Colon (tissue), 2 donors: Measurements from ENCODE around the gene PEX5.
"Not testable (repeated sequence)": the region's sequence is repeated elsewhere in the genome, so short reads cannot be mapped to it uniquely, and the experiment has no call there.

Experiments
- FAIRE-seq: peaks from 2 replicates; lab custom pipeline; 2012; peaks lifted over from hg19 to GRCh38; lab: Jason Lieb, UNC
- donor health status: control.
- donor health status: control.

Gene PEX5

GRCh38 chr12:7160183-7160582 is 29.3 kb upstream of the PEX5 start:
- FAIRE-seq = no peak

- no peak for FAIRE-seq
Measured at GRCh38 chr12:7161327-7161726, 28.2 kb upstream of the PEX5 start.

- FAIRE-seq = no peak
Measured at GRCh38 chr12:7161811-7162210, 27.7 kb upstream of the PEX5 start.

DNA sequence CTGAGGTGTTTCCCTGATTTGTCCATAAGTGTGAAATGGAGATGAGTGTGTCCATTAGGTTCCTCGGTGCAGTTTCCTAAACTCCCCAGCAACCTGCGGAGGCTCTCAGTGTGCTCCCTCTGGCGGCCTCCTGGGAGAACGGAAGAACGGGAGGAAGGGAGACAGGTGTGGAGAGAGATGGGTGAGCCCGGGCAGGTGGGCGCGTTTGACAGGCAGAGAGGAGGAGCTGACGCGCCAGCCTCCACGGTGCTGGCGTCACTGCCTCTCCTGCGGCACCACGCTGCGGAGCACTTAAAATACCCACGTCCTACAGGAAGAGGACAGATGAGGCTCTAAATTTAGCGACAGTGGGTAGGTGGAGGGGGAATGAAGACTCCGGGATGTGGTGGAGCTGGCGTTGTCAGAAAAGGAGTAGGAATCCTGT is 26.8 kb upstream of the PEX5 start:
- FAIRE-seq = no peak

- no peak for FAIRE-seq
Measured at GRCh38 chr12:7169951-7170350, 19.5 kb upstream of the PEX5 start.

- no peak for FAIRE-seq
Measured at GRCh38 chr12:7171854-7172253, 17.6 kb upstream of the PEX5 start.

- no peak for FAIRE-seq
Measured at GRCh38 chr12:7175493-7175892, 14.0 kb upstream of the PEX5 start.

GRCh38 chr12:7176595-7176994 is 12.9 kb upstream of the PEX5 start:
- no peak for FAIRE-seq

DNA sequence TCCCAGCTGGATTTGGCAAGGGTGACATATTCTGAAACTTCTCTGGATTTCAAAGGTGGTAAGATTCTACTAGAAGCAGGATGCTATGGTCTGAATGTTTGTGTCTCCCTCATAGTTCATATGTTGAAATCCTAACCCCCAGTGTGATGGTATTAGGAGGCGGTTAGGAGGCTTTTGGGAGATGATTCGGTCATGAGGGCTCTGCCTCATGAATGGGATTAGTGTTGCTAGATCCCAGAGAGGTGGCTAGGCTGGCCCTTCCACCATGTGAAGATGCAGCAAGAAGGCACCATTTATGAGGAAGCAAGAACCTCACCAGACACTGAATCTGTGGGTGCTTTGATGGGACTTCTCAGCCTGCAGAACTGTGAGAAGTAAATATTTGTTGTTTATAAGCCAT is 11.0 kb upstream of the PEX5 start:
- FAIRE-seq = no peak

GRCh38 chr12:7180685-7181084 is 8.8 kb upstream of the PEX5 start:
- no peak for FAIRE-seq

DNA sequence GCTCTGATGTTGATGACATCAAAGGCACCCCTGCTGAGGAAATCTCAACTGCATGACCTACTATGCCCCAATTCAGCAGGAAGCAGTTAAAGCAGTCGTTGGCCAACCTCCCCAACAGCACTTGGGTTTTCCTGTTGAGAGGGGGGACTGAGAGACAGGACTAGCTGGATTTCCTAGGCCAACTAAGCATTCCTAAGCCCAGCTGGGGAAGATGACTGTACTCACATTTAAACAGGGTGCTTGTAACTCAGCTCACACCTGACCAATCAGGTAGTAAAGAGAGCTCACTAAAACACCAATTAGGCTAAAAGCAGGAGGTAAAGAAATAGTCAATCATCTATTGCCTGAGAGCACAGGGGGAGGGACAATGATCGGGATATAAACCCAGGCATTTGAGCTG is 3.4 kb upstream of the PEX5 start:
- not testable (repeated sequence) for FAIRE-seq

- FAIRE-seq = no peak
Measured at GRCh38 chr12:7188562-7189397, 706 bp upstream of the PEX5 start.

DNA sequence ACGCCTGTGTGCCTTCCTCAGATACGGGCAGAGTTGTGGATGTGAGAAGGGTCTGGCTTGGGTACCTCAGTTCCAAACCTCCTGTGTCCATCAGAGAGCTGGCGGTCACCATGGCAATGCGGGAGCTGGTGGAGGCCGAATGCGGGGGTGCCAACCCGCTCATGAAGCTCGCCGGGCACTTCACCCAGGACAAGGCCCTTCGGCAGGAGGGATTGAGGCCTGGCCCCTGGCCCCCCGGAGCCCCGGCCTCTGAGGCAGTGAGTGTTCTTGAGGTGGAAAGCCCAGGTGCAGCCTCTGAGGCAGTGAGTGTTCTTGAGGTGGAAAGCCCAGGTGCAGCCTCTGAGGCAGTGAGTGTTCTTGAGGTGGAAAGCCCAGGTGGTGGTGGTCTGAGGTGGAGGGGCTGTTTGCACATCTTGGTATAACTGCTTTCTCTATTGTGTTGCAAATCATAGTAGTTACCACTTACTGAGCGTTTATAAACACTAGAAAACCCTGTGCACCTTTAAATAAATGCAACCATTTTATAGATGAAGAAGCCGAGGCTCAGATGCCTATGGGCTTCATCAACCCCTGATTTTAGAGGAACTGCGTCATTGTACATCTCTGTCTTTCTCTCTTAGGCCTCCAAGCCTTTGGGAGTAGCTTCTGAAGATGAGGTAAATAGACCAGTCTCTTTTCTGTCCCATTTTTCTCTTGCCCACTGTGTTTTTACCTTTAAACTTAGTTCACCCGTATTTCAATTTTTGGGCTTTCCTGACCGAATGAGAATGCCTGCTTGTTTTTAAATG is 976 bp downstream of the PEX5 start:
- no peak for FAIRE-seq

- FAIRE-seq = no peak
Measured at GRCh38 chr12:7193674-7194073, 4.2 kb downstream of the PEX5 start.

DNA sequence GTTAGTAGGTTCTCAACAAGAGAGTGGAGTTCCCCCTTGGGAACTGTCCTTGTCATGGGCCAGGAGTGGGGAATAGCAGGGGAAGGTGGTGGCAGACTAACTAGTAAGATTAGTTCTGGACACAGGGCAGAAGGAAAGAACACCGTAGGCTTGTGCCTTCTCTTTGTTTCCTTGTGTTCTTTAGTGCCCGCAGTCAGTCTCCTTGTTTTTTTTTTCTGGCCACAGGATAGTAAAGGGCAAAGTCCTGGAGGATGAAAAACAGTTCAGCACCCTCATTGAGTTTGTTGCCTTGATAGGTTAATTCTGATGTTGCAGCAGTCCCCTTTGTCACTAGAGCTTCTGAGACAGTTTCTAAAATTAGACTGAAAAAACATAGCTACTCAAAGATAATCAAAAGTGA is 8.4 kb downstream of the PEX5 start:
- no peak for FAIRE-seq

- no peak for FAIRE-seq
Measured at GRCh38 chr12:7203109-7203508, 13.6 kb downstream of the PEX5 start.

DNA sequence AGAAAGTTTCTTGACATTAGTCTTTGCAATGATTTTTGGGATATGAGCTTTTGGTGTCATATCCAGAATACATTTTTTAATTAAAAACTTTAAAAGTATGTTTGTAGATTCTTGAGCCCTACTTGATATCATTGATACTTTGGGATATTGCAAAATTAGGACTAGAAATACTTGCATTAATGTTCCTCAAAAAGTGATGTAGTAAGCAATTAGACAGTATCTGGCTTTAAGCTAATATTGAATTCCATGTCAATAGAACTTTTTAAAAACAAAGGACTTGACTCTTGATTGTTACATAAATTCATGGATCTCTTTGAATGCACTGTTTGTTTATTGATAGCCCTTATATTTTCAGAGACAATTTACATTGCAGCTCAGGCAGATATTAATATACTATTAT is 15.6 kb downstream of the PEX5 start:
- FAIRE-seq = no peak

- no peak for FAIRE-seq
Measured at GRCh38 chr12:7206691-7207090, 17.2 kb downstream of the PEX5 start.

DNA sequence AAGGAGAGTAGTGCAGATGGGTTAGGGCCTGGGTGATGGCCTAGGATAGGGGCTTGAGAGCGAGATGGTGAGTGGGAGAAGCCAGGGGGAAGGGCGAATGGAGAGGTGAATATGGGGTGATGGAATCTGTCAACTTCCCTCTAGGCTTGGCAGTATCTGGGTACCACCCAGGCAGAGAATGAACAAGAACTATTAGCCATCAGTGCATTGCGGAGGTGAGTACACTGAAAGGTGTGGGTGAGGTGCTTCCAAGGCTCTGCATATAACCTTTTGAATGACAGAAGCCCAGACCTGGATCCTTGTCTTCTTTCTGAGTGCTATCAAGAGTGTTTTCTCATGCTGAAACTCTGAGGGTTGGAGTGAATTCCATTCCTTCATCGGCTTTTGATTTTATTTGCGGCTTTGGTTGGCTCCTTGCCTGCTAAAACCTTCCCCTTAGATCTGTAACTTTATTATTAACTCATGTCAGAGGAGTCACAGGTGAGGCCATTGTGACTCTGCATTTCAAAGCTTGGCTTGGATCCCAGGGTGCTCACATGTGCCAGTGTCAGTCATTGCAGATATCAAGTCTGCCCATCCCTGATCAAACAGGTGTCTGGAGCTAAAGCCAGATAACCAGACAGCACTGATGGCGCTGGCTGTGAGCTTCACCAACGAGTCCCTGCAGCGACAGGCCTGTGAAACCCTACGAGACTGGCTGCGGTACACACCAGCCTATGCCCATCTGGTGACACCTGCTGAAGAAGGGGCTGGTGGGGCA is 18.6 kb downstream of the PEX5 start:
- FAIRE-seq = no peak

DNA sequence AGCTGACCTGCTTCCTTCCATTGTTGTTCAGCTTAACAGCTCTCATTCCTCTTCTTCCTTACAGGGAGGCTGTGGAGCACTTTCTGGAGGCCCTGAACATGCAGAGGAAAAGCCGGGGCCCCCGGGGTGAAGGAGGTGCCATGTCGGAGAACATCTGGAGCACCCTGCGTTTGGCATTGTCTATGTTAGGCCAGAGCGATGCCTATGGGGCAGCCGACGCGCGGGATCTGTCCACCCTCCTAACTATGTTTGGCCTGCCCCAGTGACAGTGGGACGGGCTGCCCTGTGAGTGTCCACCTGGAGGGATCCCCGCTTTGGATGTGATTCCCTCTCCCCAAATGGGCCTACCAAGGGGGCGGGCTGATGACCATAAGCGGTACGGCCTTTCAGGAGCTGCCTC is 20.5 kb downstream of the PEX5 start:
- FAIRE-seq = no peak

- no peak for FAIRE-seq
Measured at GRCh38 chr12:7210642-7211151, 21.2 kb downstream of the PEX5 start.

DNA sequence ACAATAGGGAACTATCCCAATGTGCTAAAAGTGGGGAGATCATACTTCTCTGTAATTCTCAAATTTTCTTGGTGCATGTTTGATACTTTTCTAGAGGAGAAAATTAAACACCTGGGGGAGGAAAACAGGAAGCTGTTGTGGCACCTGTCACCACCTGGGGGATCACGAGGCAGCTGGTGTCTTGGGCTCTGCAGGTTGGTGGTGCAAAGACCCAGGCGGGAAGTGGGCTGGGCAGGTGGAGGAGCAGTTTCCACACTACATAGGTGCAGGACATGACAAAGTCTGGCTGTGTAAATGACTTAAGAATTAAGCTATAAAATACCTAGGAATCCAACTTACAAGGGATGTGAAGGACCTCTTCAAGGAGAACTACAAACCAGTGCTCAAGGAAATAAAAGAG is 23.2 kb downstream of the PEX5 start:
- FAIRE-seq = no peak

GRCh38 chr12:7213745-7214144 is 24.3 kb downstream of the PEX5 start:
- not testable (repeated sequence) for FAIRE-seq
